ENCODE results near the gene RPS25. TPM values are rescaled to one million over a fixed set of nuclear protein-coding genes. Genes with fewer than 3 reads are reported as not detected.
"Not testable (repeated sequence)": the region's sequence is repeated elsewhere in the genome, so short reads cannot be mapped to it uniquely, and the experiment has no call there.

RPS25 gene
- total RNA-seq, 3 donors from 2014 or later, result 1,565 to 1,602 (median 1,576) TPM

DNA sequence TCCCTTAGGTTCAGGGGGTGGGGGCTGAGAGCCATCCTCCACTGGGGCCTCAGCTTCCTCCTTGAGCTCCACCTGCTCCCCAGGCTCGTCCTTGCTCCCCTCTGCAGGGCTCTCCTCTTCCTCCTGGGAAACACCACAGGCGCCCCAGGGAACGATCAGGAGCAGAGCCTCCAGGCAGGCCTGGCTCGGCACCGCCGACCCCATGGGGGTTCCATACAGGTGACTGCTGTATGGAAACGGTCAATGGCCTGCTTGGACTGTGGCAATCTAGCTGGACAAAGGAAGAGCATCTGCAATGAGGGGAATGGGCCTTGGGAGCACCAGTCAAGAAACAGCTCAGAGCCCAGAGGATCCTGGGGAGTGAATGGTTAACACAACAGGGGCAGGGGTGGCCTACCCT, 30.9 kb upstream of the RPS25 start:
- Mint-ChIP-seq H3K27me3 (ENCODE audit: low read depth) (no peaks in the 10 kb centered on the region), H3K36me3 (ENCODE audit: insufficient read depth) (peaks cover 62% of the 10 kb centered on the region), H3K9me3 (no peaks in the 10 kb centered on the region), H3K4me3 (no peak overlapping the region), H3K4me1 (ENCODE audit: low read depth) (peaks cover 20% of the 10 kb centered on the region)
- no peak for ATAC-seq
- no peak for DNase-seq

DNA sequence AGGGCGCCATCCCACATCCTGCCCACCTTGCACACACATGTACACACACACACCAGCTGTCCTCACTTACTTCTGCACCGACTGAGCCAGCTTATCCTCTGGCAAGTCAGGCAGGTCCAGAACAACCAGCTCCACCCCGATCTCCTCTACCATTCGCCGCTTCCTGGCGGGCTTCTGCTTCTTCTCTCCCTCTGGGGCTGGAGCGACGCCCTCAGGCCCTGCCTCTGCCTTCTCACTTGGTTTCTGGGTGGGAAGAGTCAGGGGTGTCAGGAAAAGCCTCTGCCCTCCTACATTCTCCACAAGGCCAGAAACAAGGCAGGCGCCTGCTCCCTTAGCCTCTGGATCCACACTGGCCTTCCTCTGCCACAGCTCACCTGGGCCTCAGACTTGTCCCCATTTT, 30.5 kb upstream of the RPS25 start:
- Mint-ChIP-seq H3K9me3 (no peaks in the 10 kb centered on the region), H3K27me3 (ENCODE audit: low read depth) (no peaks in the 10 kb centered on the region), H3K4me3 (no peak overlapping the region), H3K36me3 (ENCODE audit: insufficient read depth) (peaks cover 58% of the 10 kb centered on the region), H3K4me1 (ENCODE audit: low read depth) (peaks cover 16% of the 10 kb centered on the region)
- no peak for ATAC-seq
- no peak for DNase-seq

GRCh38 chr11:119047205-119047604, 29.1 kb upstream of the RPS25 start:
- Mint-ChIP-seq H3K4me3 (no peak overlapping the region), H3K27me3 (ENCODE audit: low read depth) (no peaks in the 10 kb centered on the region), H3K9me3 (no peaks in the 10 kb centered on the region), H3K36me3 (ENCODE audit: insufficient read depth) (peaks cover 47% of the 10 kb centered on the region), H3K4me1 (ENCODE audit: low read depth) (peaks cover 8% of the 10 kb centered on the region)
- no peak for ATAC-seq
- no peak for DNase-seq

DNA sequence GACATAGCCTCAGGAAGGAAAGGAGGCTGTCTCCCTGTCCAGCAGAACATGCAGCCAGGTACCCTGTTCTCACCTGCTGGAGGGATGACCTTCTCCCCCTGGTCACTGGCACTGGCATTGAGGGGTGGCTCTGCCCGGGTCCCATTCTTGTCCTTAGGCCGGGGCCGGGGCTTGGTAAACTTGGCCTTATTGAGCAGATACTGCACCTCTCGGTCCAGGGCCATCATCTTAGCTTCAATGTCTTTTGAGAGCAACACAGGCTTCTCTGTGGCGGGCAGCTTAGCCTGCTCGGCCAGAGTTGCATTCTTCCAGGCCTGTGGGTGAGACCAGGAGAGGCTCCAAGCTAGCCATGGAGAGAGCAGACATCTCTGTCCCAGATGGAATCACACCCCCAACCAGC, 28.3 kb upstream of the RPS25 start:
- H3K36me3 Mint-ChIP-seq (ENCODE audit: insufficient read depth), result peaks cover 42% of the 10 kb centered on the region
- no peaks in the 10 kb centered on the region for H3K27me3 Mint-ChIP-seq (ENCODE audit: low read depth)
- peaks cover 8% of the 10 kb centered on the region for H3K4me1 Mint-ChIP-seq (ENCODE audit: low read depth)
- H3K4me3 Mint-ChIP-seq, result no peak overlapping the region
- H3K9me3 Mint-ChIP-seq, result no peaks in the 10 kb centered on the region
- no peak for ATAC-seq
- DNase-seq, result no peak

DNA sequence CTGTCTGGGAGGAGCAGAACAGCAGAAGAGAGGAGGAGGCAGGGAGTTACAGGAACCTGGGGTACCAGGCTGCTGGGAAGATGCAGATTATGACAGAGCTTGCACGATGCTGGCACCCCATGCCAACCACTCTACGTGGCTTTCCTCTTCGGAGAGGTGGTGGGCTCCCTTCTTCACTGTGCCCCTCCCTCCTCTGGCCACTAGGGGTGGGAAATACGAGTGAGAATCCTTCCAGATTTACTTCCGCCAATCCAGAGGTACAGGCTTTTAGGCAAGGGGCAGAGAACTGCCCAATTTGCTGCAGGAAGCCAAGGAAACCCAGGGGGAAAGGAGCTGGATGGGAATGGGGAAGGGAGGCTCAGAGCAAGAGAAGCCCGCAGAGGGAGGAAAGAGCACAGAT, 26.6 kb upstream of the RPS25 start:
- Mint-ChIP-seq H3K4me3 (no peak overlapping the region), H3K4me1 (ENCODE audit: low read depth) (peaks cover 4% of the 10 kb centered on the region), H3K27me3 (ENCODE audit: low read depth) (no peaks in the 10 kb centered on the region), H3K36me3 (ENCODE audit: insufficient read depth) (peaks cover 34% of the 10 kb centered on the region), H3K9me3 (no peaks in the 10 kb centered on the region)
- DNase-seq (no peak), ATAC-seq (no peak)

GRCh38 chr11:119042927-119043326, 24.8 kb upstream of the RPS25 start:
- no peaks in the 10 kb centered on the region for H3K27me3 Mint-ChIP-seq (ENCODE audit: low read depth)
- no peaks in the 10 kb centered on the region for H3K9me3 Mint-ChIP-seq
- ATAC-seq, result no peak

DNA sequence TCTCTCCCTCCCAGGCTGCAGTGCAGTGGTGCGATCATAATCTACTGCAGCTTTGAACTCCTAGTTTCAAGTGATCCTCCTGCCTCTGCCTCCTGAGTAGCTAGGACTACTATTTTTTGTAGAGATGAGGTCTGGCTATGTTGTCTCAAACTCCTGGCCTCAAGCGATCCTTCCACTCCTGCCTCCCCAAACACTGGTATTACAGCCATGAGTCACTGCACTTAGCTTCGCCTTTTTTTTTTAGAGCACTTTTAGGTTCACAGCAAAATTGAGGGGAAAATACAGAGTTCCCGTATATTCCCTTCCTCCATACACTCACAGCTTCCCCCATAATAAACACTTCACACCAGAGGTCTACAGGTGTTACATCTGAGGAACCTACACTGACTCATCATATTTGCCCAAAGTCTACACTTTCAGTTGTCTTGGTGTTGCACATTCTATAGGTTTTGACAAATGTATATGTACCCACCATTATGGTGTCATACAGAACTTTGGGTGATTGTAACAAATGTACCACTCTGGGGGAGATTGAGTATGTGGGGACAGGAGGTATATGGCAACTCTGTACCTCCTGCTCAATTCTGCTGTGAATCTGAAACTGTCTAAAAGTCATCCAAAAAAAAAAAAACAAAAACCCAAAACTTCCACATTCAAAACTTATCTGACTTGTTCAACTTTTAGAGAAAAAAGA, 23.8 kb upstream of the RPS25 start:
- Mint-ChIP-seq H3K27me3 (ENCODE audit: low read depth) (no peaks in the 10 kb centered on the region), H3K4me1 (ENCODE audit: low read depth) (peaks cover 4% of the 10 kb centered on the region), H3K9me3 (no peaks in the 10 kb centered on the region), H3K36me3 (ENCODE audit: insufficient read depth) (peaks cover 16% of the 10 kb centered on the region), H3K4me3 (no peak overlapping the region)
- no peak for DNase-seq
- peak; percentile 59 to 72 for ATAC-seq

More at GRCh38 chr11:119042927-119043326, 24.8 kb upstream of the RPS25 start:
- H3K36me3 Mint-ChIP-seq (ENCODE audit: insufficient read depth), result peaks cover 20% of the 10 kb centered on the region
- no peak for DNase-seq
- H3K4me3 Mint-ChIP-seq, result no peak overlapping the region
- H3K4me1 Mint-ChIP-seq (ENCODE audit: low read depth), result peaks cover 4% of the 10 kb centered on the region

- H3K27me3 Mint-ChIP-seq (ENCODE audit: low read depth); DNase-seq; H3K4me3 Mint-ChIP-seq; H3K4me1 Mint-ChIP-seq (ENCODE audit: low read depth); ATAC-seq; H3K9me3 Mint-ChIP-seq; H3K36me3 Mint-ChIP-seq (ENCODE audit: insufficient read depth): not testable (repeated sequence)
These were observed 21.3 kb upstream of the RPS25 start for GRCh38 chr11:119039471-119039870.

DNA sequence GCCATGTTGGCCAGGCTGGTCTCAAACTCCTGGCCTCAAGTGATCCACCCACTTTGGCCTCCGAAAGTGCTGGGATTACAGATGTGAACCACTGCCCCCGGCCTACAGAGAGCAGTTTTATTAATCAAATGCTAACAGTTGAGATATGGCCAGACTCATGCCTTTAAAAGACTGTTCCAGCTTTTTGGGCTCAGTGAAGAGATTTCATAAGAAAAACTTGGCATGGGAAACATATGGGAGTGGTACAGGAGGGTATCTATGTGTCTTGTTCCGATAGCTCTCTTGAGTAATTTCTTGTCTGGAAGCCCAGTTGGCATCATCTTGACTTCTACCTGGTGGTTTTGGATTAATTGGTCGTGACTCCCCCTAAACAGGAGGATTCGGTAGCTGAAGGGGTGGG, 20.7 kb upstream of the RPS25 start:
- H3K36me3 Mint-ChIP-seq (ENCODE audit: insufficient read depth), result no peaks in the 10 kb centered on the region
- no peaks in the 10 kb centered on the region for H3K27me3 Mint-ChIP-seq (ENCODE audit: low read depth)
- DNase-seq (no peak), ATAC-seq (no peak)
- H3K4me1 Mint-ChIP-seq (ENCODE audit: low read depth), result peaks cover 4% of the 10 kb centered on the region
- no peaks in the 10 kb centered on the region for H3K9me3 Mint-ChIP-seq
- no peak overlapping the region for H3K4me3 Mint-ChIP-seq

- Mint-ChIP-seq H3K36me3 (ENCODE audit: insufficient read depth) (no peaks in the 10 kb centered on the region), H3K27me3 (ENCODE audit: low read depth) (no peaks in the 10 kb centered on the region), H3K9me3 (no peaks in the 10 kb centered on the region), H3K4me1 (ENCODE audit: low read depth) (peaks cover 7% of the 10 kb centered on the region), H3K4me3 (no peak overlapping the region)
- ATAC-seq, result no peak
- no peak for DNase-seq
These were observed 16.7 kb upstream of the RPS25 start for GRCh38 chr11:119034813-119035212.

DNA sequence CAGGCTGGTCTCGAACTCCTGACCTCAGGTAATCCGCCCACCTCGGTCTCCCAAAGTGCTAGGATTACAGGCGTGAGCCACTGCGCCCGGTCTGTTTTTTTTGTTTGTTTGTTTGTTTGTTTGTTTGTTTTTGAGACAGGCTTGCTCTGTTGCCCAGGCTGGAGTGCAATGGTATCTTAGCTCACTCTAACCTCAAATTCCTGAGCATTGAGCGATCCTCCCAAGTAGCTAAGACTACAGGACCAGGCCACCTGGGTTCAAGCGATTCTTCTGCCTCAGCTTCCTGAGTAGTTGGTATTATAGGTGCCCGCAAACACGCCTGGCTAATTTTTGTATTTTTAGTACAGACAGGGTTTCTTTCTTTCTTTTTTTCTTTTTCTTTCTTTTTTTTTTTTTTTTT, 15.3 kb upstream of the RPS25 start:
- not testable (repeated sequence) for H3K36me3 Mint-ChIP-seq (ENCODE audit: insufficient read depth); DNase-seq; H3K4me3 Mint-ChIP-seq; H3K27me3 Mint-ChIP-seq (ENCODE audit: low read depth); ATAC-seq; H3K9me3 Mint-ChIP-seq
- H3K4me1 Mint-ChIP-seq (ENCODE audit: low read depth), result peaks cover 19% of the 10 kb centered on the region

DNA sequence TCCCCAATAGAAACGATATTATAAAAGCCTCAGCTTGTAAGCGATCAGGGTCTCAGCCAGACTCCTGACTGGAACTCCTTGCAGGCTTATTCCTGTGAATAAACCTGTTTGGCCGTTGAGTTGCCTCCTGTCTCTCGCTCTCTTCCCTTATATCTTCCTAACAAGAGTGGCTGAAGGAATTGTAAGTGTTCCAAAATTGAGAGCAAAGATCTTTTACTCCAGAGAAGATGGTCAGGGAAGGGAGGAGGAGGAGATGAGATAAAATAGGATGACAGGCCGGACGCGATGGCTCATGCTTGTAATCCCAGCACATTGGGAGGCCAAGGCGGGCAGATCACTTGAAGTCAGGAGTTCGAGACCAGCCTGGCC, 13.8 kb upstream of the RPS25 start:
- Mint-ChIP-seq H3K4me1 (ENCODE audit: low read depth) (peaks cover 20% of the 10 kb centered on the region), H3K36me3 (ENCODE audit: insufficient read depth) (no peaks in the 10 kb centered on the region), H3K4me3 (no peak overlapping the region), H3K27me3 (ENCODE audit: low read depth) (no peaks in the 10 kb centered on the region), H3K9me3 (no peaks in the 10 kb centered on the region)
- ATAC-seq, result no peak
- no peak for DNase-seq

DNA sequence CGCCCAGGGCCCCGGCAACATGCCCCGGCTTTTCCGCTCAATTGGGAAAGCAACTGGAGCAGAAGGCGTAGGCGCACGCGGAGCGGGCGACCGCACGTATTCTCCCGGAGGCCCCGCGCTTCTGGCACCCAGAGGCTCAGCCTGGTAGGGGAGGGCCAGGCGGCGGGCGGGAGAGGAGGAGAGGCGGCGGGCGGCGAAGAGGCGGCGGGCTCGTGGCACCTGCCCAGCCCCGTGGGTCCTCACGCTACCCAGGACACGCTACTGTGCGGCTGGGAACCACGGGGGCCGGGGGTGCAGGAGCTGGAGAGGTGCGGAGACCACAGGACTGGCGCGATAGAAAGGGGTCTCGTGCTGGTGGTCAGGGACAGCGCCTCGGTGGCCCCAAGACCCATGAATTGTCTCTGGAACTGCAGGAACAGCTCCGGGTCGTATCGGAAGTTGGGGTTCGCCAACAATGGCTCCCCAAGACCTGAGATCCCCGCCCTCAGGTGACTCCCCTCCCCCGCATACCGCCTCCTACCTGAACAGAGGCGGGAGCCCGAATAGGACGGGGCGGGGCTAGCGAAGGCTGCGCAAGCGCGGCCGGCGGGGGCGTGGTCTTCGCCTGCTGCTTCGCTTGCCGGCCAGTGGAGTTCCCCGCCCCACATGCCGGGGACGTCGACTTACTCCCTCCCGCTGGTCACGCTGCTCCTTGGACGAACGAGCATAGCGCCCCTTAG, 12.3 kb upstream of the RPS25 start, which contains the start of gene SLC37A4:
Gene SLC37A4 (minus strand): TSS at position 549 of the 719 bp plus-strand sequence.
- H3K4me1 Mint-ChIP-seq (ENCODE audit: low read depth), result peaks cover 20% of the 10 kb centered on the region
- DNase-seq (peak; percentile 100), ATAC-seq (peak; percentile 82 to 83)
- H3K36me3 Mint-ChIP-seq (ENCODE audit: insufficient read depth), result peaks cover under 1% of the 10 kb centered on the region
- H3K9me3 Mint-ChIP-seq, result no peaks in the 10 kb centered on the region
- H3K27me3 Mint-ChIP-seq (ENCODE audit: low read depth), result no peaks in the 10 kb centered on the region
- H3K4me3 Mint-ChIP-seq, result peak within 1 kb of the TSS; percentile 69

- no peaks in the 10 kb centered on the region for H3K9me3 Mint-ChIP-seq
- H3K4me1 Mint-ChIP-seq (ENCODE audit: low read depth), result peaks cover 20% of the 10 kb centered on the region
- peaks cover 6% of the 10 kb centered on the region for H3K36me3 Mint-ChIP-seq (ENCODE audit: insufficient read depth)
- no peaks in the 10 kb centered on the region for H3K27me3 Mint-ChIP-seq (ENCODE audit: low read depth)
- no peak for DNase-seq
- H3K4me3 Mint-ChIP-seq, result peak overlapping the region; percentile 69
- ATAC-seq, result no peak
These were observed 11.8 kb upstream of the RPS25 start for GRCh38 chr11:119030029-119030328.

DNA sequence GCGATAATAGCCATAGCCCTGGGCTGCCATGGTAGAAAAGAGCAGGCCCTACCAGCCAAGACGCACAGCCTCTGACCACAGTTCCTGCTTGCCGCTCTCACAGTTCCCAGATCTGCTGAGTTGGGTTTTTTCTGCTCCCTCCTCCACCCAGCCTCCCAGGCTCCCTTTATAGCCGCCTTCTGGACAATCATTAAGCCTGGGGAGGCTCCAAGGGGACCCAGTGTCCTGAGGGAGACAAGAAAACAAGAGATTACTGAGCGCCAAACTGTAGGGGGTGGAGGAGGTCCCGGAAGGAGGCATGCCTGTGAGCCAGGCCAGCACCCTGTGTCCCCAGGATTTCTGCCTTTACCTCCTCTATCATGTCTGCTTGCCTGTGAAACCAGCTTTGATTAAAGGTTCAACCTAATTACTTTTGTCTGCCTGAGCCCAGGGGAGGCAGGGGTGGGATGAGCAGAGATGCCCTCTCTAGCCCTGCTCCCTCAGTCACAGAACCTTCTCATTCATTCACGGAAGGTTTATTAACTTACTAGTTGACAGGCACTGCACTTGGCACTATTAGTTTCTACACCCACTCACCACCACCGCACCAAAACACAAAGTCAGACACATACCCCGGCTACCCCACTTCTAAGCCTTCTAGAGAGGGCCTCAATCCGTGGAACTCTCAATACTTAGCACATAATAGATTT, 11.3 kb upstream of the RPS25 start:
- peaks cover 23% of the 10 kb centered on the region for H3K4me1 Mint-ChIP-seq (ENCODE audit: low read depth)
- ATAC-seq (peak; percentile 60 to 66), DNase-seq (no peak)

More for the DNA sequence above, 11.3 kb upstream of the RPS25 start:
- H3K36me3 Mint-ChIP-seq (ENCODE audit: insufficient read depth), result peaks cover 10% of the 10 kb centered on the region
- H3K9me3 Mint-ChIP-seq, result no peaks in the 10 kb centered on the region
- peak overlapping the region; percentile 69 for H3K4me3 Mint-ChIP-seq
- H3K27me3 Mint-ChIP-seq (ENCODE audit: low read depth), result no peaks in the 10 kb centered on the region
